HG02798 (cell line): ENCODE data around the gene STRIP1.
"Not testable (repeated sequence)": the region's sequence is repeated elsewhere in the genome, so short reads cannot be mapped to it uniquely, and the experiment has no call there.

Experiments used
- ATAC-seq: cut with Tn5 transposase; IDR thresholded peaks from one replicate; pipeline ENCODE4 v1.9.1; 2021; ENCODE audit warnings: mild to moderate bottlenecking; ENCODE audit not compliant: unreplicated experiment, poor library complexity

The STRIP1 gene

DNA sequence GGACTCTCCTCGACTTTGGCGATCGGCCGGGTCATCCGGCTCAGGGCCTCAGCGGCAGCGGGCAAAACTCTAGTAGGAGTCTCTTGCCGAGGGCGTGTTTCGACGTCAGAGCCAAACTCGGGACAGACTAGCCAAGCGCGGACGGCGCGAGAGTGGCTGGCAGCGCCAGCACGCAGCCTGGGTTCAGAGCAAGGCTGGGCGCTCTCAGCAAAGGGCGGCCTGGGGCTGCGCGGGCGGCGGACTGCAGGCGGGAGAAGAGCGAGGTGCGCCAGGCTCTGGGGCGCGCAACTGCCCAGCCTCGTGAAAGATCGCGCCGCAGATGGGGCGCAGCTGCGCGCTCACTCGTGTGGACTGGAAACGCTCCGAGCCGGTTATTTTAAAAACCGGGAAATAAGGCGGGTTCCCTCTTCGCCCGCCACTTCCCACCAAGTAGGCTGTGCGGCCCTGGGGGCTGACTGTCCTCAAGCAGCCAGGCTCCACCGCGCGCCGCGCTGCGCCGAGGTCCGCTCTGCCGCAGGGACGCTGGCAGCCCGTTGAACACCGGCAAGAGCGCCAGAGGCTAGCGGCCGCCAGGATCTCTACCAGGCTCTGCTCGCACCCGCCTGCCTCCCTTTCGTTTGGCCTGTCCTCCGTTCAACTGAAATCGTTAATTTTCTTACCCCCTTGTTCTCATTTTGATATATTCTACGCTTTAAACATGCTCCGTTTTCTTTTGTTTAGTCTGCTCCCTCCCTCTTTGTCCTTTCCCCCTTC, 33.6 kb downstream of the STRIP1 start:
- ATAC-seq, result no peak

DNA sequence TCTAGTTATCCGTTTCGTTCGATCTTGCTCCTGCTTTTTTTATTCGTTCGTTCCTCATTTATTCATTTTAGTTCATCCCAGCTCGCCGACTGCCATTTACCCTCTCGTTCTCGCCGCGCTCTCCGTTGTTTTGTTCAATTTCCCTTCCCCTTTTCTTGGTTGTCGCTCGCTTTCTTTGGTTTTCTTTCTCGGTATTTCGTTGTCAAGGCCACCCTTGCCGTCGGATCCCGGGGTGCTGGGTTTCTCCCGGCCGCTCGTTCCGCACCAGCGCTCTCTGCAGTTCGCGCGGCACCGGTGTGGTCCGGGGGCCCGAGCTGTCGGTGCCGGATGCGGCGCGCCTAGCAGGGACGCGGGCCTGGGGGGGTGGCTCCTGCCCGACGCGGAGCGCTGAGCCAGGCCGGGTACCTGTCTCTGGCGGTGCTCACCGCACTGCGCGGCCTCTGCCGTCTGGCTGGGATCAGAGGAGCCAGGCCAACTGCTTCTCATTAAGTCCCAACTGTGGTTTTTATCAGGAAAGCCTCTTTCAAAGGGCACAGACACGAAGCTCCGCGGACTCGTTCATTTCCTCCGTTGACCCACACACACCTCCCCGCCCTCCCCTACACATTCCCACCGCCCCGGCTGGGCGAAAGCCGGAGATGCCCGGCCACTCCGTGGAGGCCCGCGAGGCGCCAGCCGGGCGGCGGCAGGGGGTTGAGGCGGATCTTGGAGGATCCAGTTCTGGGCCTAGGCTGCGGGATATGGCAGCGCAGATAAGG, 34.4 kb downstream of the STRIP1 start:
- ATAC-seq, result no peak

DNA sequence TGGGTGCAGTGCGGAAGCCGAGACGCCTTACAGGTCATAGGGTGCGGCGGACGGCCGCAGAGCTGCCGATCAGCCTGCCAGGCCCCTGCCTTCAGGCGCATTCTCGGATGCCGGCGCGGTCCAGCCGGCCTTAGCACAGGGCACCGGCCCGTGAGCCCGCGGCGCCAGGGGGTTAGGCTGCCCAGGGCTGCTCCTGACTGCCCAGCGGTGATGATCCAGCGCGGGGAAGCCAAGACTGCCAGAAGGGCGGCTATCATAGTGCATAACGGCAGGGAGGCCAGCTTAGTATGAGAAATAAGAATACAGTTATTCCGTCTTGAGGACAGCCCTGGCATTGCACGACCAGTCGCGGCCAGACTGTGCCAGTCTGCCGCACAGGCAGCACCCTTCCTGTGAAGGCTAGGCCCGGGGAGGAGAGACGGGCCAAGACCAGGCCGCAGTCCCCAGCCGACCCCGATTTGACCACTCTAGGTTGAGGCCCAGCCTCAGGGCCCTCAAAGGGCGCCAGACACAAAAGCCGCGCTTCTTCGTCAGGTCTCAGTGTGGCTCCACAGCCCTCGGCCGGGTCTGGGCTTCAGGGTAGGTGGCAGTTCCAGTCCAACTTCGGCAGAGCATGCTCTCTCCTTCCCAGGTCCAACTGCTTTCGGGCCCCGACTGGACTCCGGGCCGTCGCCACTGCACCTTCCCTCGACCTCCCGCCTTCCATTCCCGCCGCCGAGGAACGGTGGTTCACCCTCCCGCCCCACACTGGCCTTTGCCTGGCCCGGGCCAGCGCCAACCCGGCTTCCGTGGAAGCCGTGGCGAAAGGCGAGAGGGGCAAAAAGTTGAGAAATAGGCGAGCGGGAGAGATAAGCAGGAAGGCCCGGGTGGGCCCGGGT, 35.2 kb downstream of the STRIP1 start:
- no peak for ATAC-seq

DNA sequence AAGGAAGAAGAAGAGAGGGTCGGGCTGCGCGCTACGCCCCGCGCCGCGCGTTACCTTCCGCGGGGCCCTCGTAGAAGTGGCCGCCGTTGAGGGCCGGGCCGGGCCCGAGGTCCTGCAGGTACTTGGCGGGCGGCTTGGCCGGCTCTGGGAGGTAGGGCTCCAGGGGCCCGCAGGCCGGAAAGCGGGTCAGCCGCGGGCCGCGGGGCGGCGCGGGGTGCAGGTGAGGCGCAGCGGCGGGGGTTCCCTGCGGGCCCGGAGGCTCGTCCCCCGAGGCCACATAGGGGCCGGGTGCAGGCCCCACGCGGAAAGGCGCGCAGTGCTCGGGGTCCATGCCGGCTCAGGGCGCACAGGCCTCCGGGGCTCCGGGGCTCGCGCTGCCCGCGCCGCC, 35.9 kb downstream of the STRIP1 start:
- no peak for ATAC-seq

DNA sequence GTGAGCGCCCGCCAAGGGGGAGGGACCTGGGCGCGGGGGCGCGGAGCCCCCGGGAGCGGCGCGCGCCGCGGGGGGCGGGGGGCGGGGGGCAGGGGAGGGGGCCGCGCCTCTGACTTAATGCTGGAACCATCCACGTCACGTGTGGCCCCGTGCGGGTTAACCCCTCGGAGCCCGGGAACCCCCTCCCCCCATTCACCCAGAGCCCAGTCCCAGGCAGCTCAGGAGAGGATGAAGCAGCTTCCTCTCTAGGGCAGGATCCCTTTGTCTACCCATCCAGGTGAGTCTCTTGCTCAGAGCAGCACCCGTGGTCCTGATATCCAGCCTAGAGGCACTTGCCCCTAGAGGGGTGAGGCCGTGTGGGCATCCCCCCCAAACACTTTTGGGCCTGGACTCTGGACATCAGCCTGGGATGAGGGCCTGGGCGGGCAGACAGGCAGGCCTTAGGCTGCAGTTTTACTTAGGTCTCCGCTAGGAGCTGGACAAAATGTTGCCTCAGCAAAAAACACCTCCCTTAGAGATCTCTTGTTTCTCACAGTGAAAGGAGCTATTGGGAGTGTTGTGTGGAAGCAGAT, 36.3 kb downstream of the STRIP1 start, which contains the start of gene ALX3:
Gene ALX3, minus strand, starts transcription at position 2 of the 572 bp plus-strand sequence. CDS start 60 bp downstream, outside the sequence.
- no peak for ATAC-seq

DNA sequence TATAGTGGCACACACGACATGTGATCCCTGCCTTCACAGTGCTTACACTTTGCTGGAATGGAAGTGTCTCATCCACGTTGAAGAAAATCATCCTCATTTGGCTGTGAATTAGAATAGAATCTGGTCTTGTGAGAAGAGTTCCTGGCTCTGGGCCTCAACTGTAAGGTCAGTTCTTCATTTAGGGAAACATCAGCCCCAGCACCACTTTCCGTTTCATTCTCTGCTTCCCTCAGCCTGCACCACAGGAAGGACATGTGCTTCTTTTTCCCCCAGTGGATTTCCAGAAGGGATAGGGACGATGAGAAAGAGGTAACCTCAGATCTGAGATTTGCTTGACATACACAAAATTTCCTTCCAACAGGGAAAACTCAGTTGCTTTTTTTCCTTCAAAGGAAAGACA, 39.7 kb downstream of the STRIP1 start:
- no peak for ATAC-seq

DNA sequence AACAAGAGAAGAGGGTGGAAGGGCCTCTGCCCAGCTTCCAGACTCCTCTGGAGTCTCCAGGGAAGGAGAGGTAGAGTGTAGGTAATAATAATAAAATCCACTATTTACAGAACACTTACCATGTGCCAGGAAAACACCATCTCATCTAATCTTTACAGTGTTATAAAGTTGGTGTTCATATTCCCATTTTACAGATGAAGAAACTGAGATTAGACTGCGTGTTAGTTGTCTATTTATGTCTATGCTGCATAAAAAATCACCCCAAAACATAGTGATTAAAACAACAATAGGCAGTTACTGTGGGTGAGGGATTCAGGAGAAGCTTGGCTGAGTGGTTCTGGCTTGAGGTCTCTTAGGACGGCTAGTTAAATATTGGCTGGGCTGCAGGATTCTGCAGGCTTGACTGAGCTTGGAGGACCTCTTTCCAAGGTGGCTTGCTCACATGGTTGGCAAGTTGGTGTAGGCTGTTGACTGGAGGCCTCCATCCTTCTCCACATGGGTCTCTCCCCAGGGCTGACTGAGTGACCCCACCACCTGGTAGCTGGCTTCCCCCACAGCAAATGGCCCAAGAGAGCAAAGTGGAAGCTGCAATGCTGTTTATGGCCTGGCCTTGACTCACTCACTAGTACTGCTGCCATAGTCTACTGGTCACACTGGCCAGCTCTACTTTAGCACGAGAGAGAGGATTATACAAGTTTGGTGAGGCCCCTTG, 42.5 kb downstream of the STRIP1 start:
- ATAC-seq, result no peak

DNA sequence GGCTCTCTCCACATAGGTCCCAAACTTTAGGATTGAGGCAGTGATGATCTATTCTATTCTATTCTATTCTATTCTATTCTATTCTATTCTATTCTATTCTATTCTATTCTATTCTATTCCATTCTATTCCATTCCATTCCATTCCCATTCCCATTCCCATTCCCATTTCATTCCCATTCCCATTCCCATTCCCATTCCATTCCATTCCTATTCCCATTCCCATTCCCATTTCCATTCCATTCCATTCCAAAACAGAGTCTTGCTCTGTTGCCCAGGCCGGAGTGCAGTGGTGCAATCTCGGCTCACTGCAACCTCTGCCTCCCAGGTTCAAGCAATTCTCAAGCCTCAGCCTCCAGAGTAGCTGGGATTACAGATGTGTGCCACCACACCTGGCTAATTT, 45.6 kb downstream of the STRIP1 start:
- ATAC-seq, result not testable (repeated sequence)

DNA sequence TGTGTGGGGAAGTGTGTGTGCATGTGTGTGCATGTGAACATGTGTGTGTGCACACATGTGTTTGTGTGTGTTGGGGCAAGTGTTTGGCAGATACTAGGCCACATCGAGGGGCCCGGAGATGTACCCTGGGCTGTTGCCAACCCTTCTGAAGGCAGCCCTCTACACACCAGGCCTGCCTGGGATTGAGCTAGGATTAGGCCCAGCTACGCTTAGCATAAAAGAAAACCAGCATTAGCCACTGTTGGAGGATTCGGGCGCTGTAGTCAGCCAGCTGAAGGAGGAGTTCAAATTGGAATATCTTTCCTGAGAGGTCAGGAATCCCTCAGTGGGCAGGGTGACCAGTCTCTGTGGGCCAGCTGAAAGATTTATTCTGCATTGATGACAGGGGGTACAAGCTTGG, 46.6 kb downstream of the STRIP1 start:
- no peak for ATAC-seq

DNA sequence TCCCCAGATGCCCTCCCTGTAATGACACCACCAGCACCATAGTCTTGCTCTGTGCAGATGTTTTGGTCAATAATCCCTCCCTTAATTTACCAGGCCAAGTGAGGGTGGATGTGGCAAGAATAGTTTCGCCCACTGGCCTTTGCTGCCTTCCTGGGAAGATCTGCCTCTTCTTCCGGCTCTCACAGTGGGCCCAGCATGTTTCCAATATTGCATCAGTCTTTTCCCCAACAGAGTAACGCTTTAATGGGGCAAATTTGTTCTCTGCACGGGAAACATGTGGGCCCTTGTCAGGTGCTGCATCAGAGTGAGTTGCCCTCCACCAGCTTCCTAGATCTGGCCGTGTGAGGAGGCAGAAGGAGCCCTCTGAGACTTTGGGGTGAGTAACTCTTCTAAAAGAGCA, 48.1 kb downstream of the STRIP1 start:
- no peak for ATAC-seq

DNA sequence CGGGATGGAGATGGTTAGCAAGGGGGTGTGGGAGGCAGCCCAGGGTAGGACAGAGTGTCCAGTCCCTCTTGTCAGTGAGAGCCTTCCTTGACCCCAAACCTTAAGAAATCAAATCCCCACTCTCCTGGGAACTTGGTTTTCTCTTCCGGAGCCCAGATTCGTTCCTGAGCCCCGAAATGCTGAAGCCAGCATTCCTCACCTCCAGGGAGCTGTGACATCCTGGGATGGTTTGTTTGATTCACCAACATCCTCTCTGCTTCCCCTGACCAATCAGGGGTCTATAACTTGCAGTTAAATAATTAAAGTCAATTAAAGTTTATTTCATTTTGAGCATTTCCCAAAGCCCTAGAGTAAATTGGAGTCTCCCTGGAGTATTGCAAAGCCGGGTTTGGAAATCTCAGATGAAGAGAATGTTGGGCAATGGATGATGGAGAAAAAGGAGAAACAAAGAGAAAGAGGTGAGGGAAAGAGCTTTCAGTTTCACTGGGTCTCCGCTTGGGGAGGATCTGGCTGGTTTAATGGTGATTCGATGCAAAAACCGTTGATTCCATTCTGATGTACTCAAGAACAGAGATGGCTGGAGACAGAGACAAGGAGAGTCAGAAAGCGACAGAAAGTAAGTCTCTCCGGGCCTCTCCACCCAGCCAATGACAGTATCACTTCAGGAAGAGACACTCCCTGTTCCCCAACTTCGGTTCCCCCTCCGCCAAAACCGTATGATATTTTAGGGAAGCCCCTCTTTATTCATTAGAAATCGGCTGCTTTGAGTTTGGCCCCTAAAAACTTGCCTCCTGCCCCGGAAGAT, 48.8 kb downstream of the STRIP1 start:
- no peak for ATAC-seq

DNA sequence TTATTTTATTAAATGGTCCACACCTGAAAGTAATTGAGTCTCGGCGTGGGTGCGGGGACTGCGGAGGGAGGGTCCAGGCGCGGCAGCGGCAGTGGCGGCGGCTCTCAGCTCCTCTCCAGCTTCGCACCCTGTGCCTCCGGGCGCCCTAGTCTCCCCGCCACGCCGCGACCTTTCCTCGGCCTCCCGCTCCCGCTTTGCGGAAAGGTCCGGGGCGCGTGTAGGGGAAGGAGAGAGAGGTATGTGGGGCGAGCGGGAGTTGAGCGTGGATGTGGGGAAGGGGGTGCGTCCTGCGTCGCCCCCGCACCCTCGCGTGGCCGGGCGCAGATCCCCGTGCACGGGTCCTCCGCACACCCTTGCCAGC, 49.4 kb downstream of the STRIP1 start:
- ATAC-seq, result no peak

DNA sequence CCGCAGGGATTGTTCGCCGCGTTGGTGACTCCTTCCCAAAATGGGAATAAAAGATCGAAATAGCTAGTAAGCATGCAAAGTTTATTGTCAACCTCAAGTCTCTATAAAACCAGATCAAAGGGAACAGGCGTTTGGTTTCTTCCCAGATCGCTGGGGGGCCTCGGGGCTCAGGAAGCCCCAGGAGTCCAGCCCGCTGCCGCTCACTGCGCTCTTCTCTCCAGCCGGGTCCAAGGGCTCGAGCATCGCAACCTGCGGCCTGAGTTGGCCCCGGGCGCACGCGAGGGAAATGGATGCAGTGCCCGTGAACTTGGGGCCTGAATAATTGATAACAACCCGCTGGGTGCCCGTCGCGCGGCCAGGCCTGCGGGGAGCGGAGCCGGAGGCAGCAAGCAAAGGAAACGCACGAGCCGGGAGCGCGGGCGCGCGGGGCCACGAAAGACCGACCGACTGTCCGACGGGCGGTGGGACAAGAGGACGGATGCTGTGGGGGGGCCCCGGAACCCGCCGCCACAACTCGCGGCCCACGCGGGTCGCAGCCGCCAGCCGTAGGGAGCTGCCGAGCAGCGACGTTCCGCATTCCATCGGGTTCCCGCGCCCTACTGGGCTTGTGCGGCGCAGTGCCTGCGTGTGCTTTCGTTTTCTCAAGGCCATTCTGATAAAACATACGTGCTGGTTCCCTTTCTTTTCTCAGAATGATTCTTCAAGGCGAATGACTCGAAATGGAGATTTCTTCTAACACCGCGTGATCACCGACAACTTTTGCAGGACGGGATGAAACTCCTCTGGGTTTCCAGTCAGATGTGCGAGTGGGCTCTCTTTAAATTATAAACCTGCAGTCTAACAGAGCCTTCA, 50.0 kb downstream of the STRIP1 start:
- no peak for ATAC-seq

DNA sequence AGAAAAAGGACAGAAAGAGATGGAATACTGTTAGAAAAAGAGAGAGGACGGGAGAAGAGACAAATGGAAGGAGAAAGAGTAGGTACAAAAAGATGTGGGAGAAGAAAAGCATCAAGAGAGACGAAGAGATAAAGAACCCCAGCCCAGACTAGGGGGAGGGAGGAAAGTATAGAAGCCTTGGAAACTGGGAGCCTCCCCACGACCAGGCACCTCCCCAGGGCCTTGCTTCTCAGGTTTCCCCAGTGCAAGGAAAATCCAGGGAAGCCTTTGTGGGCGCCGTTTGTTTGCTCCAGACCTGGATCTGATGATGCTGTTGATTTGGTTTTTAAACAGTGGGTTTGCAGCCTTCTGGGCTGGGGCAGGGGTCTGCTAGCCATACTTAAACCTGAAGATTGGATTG, 51.2 kb downstream of the STRIP1 start:
- no peak for ATAC-seq

DNA sequence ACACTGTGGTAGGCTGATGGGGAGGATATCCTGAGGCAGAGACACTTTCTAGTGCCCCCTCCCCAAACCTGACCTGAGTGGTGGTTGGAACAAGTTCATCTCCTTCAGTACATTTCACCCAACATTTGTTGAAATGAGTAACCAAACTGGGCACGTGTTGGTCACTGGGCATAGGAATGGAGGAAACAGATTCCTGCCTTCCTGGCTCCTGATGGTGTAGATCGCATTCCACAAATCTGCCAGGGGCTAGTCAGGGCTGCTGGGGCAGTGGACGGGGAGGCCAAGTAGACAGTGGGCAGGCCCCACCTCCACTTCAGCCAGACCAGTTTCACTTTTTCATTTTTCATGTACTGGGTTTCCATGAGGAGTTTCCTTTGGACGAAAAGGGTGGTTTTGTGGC, 52.5 kb downstream of the STRIP1 start:
- ATAC-seq, result no peak

DNA sequence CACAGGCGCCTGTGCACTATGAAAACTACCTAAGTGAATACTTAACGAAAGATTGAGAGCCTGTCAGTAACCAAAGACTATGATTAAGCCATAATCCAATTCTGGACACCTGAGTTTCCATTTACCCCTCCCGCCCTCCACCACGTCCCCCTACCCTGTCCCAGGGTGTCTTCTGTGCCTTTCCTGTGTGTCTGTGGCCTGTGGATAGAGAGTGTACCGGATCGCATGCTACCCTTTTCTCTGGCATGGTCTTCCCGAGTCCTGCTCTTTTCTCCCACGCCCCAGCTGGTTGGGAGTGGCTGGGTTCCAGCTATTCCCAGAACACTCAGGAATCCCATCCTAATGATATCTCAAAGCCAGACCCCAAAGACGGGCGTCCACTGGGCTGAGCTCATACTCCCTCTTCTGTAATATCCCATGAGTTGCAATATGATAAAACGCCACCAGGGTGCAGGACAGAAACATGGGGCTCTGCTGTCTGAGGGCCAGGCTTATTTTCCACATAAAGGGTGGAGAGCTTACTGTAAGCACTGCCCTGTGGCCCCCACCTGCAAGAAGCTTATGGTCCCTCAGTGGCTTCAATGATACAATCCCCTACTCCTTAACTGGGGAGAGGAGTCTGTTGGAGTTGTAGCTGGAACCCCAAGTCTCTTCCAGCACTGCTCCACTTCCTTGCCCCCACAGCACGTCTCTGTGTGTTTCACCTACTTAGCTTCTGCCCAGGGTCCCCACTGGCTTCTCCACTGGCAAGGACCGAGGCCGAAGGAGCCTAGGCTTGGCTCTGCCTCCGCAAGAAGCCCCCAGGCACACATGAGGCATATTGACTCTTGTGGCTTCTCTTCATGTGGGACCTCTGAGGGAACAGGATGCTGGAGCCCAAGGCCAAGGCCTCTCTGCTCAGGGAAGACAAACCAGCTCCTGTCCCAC, 53.7 kb downstream of the STRIP1 start:
- ATAC-seq, result peak; percentile 57

DNA sequence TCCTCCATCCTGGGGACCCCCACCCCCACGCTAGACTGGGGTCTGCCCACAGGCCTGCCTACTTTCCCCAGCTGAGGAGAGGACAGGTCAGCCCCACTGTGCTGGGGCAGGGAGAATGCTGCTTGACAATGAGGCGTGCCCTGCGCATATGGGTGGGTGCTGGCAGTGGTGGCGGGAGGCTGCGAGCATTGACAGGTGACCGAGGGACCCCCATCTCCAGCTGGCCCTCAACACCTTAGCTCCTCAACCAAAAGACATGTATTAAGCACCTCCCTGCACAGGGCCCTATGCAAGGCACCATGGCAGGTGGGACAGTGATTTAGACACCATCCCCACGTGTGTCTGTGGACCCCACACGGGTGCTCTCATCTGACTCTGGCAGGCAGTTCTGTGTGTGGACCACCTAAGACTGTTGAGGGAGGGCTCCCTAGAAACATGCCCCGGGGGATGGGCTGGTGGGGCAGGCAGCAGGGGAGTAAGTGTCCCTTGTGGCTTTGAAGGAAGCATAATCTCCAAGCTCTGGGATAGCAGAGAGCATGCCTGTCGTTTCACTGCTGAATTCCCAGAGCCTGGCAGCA, 54.4 kb downstream of the STRIP1 start:
- ATAC-seq, result no peak
